GM23248 (cell line): Measurements from ENCODE around the gene ENTPD8.

Experiments used
- EZH2 ChIP-seq: fragments of 200-600 bp; sonication (generic); IDR thresholded peaks from 2 replicates; pipeline ENCODE4 v1.6.1; 2018; ENCODE audit warnings: antibody characterized with exemption, mild to moderate bottlenecking; ENCODE audit not compliant: insufficient read depth, poor library complexity, severe bottlenecking
- EZH2phosphoT487 ChIP-seq: fragments of 200-600 bp; sonication (generic); IDR thresholded peaks from 2 replicates; pipeline ENCODE4 v1.6.1; 2018; ENCODE audit warnings: antibody characterized with exemption, moderate library complexity, mild to moderate bottlenecking, low read depth; ENCODE audit not compliant: insufficient read depth

GRCh38 chr9:137409515-137409914, 31.6 kb downstream of the ENTPD8 start:
- TF ChIP-seq EZH2phosphoT487 = no peak
- no peak for TF ChIP-seq EZH2
